DOHH2 (cell line): Measurements from ENCODE around the gene TLE1.

ENCODE experiments used
- H3F3A ChIP-seq: fragments of 200-600 bp; sonication (generic), shearing (Covaris generic); 2 replicates; pipeline ENCODE4 v1.6.0; 2016; ENCODE audit warnings: antibody characterized with exemption, mild to moderate bottlenecking; ENCODE audit not compliant: control insufficient read depth, insufficient read depth
- H3K27ac ChIP-seq: fragments of 200-600 bp; sonication (generic); 2 replicates; pipeline ENCODE4 v1.5.1; 2014; ENCODE audit warnings: low read depth, mild to moderate bottlenecking, low read length, moderate library complexity
- H3K27me3 ChIP-seq: fragments of 200-600 bp; sonication (generic); 2 replicates; pipeline ENCODE4 v1.6.1; 2014; ENCODE audit warnings: mild to moderate bottlenecking, low read length, mixed read lengths; ENCODE audit not compliant: control insufficient read depth
- H3K36me3 ChIP-seq: fragments of 200-600 bp; sonication (generic); 2 replicates; pipeline ENCODE4 v1.6.1; 2014; ENCODE audit warnings: mild to moderate bottlenecking, low read length, moderate library complexity, mixed read lengths; ENCODE audit not compliant: control insufficient read depth
- H3K4me1 ChIP-seq: fragments of 200-600 bp; sonication (generic); 2 replicates; pipeline ENCODE4 v1.6.1; 2014; ENCODE audit warnings: mild to moderate bottlenecking, low read length, mixed read lengths; ENCODE audit not compliant: control insufficient read depth
- H3K4me2 ChIP-seq: fragments of 200-600 bp; sonication (generic); 2 replicates; pipeline ENCODE4 v1.6.0; 2014; ENCODE audit warnings: mild to moderate bottlenecking, low read length, moderate library complexity
- H3K4me3 ChIP-seq: fragments of 200-600 bp; sonication (generic); 2 replicates; pipeline ENCODE4 v1.5.1; 2014; ENCODE audit warnings: mild to moderate bottlenecking, low read length, mixed read lengths
- H3K79me2 ChIP-seq: fragments of 200-600 bp; sonication (generic); 2 replicates; pipeline ENCODE4 v1.6.1; 2014; ENCODE audit warnings: mild to moderate bottlenecking, low read length, mixed read lengths; ENCODE audit not compliant: control insufficient read depth
- H3K9me2 ChIP-seq: fragments of 200-600 bp; sonication (generic); replicated peaks from 2 replicates; pipeline ENCODE4 v1.6.1; 2014; ENCODE audit warnings: mild to moderate bottlenecking, low read length, mixed read lengths; ENCODE audit not compliant: control insufficient read depth
- H3K9me3 ChIP-seq: fragments of 200-600 bp; sonication (generic); 2 replicates; pipeline ENCODE4 v1.6.1; 2014; ENCODE audit warnings: antibody characterized with exemption, low read length, mixed read lengths; ENCODE audit not compliant: control insufficient read depth, insufficient read depth
- H4K20me1 ChIP-seq: fragments of 200-600 bp; sonication (generic); 2 replicates; pipeline ENCODE4 v1.6.0; 2014; ENCODE audit warnings: low read depth, mild to moderate bottlenecking, antibody characterized with exemption, low read length, moderate library complexity; ENCODE audit not compliant: control insufficient read depth, insufficient read depth
- CTCF ChIP-seq: fragments of 200-600 bp; sonication (generic); IDR thresholded peaks from one replicate; pipeline ENCODE4 v1.5.1; 2014; ENCODE audit warnings: antibody characterized with exemption, mild to moderate bottlenecking, low read depth, low read length; ENCODE audit not compliant: poor library complexity, severe bottlenecking
- EZH2phosphoT487 ChIP-seq: fragments of 200-600 bp; sonication (generic); IDR thresholded peaks from 2 replicates; pipeline ENCODE4 v1.6.1; 2017; ENCODE audit warnings: borderline replicate concordance, mild to moderate bottlenecking, antibody characterized with exemption, low read length, moderate library complexity, mixed read lengths

The TLE1 gene

GRCh38 chr9:81687521-81688261, 1.7 kb downstream of the TLE1 start:
- Histone ChIP-seq H3K27ac (no peak overlapping the region), H4K20me1 (no peaks in the 10 kb centered on the region), H3F3A (no peaks in the 10 kb centered on the region), H3K79me2 (no peaks in the 10 kb centered on the region), H3K27me3 (peaks cover 65% of the 10 kb centered on the region), H3K9me3 (no peaks in the 10 kb centered on the region), H3K4me3 (no peak overlapping the region), H3K9me2 (no peaks in the 10 kb centered on the region), H3K4me2 (no peak overlapping the region), H3K36me3 (no peaks in the 10 kb centered on the region), H3K4me1 (peaks cover 10% of the 10 kb centered on the region)
- no peak for TF ChIP-seq CTCF
- TF ChIP-seq EZH2phosphoT487, result 0 out of 2 replicates have a peak, but pooled peaks have one; percentile 23

GRCh38 chr9:81686614-81687520, 2.5 kb downstream of the TLE1 start:
- Histone ChIP-seq H3K9me3 (no peaks in the 10 kb centered on the region), H4K20me1 (no peaks in the 10 kb centered on the region), H3K4me2 (peak overlapping the region; percentile 28; the same call in 1 of the 2 replicates), H3K9me2 (no peaks in the 10 kb centered on the region), H3K79me2 (no peaks in the 10 kb centered on the region), H3K27ac (no peak overlapping the region), H3K4me1 (peaks cover 10% of the 10 kb centered on the region), H3K36me3 (no peaks in the 10 kb centered on the region), H3K27me3 (peaks cover 65% of the 10 kb centered on the region), H3F3A (no peaks in the 10 kb centered on the region), H3K4me3 (no peak overlapping the region)
- TF ChIP-seq EZH2phosphoT487, result no peak
- TF ChIP-seq CTCF, result peak; percentile 51

GRCh38 chr9:81685763-81686613, 3.4 kb downstream of the TLE1 start:
- no peak overlapping the region for H3K4me2 ChIP-seq
- no peaks in the 10 kb centered on the region for H3F3A ChIP-seq
- H3K9me2 ChIP-seq, result no peaks in the 10 kb centered on the region
- no peak overlapping the region for H3K4me3 ChIP-seq
- TF ChIP-seq EZH2phosphoT487, result no peak
- no peak for TF ChIP-seq CTCF
- no peaks in the 10 kb centered on the region for H3K9me3 ChIP-seq
- H3K36me3 ChIP-seq, result no peaks in the 10 kb centered on the region
- H4K20me1 ChIP-seq, result no peaks in the 10 kb centered on the region
- H3K79me2 ChIP-seq, result no peaks in the 10 kb centered on the region
- peaks cover 59% of the 10 kb centered on the region for H3K27me3 ChIP-seq
- no peak overlapping the region for H3K27ac ChIP-seq
- peaks cover 10% of the 10 kb centered on the region for H3K4me1 ChIP-seq
